ENCODE data around the gene OMD. TPM values are rescaled to one million over a fixed set of nuclear protein-coding genes. Genes with fewer than 3 reads are reported as not detected.

Gene OMD
- total and polyA plus RNA-seq, 2 of the 8 experiments (the other 6 are each of a cell fraction or from before 2014, with no cell fraction given): not detected

- CTCF ChIA-PET (ENCODE audit: partially characterized antibody): no interaction called here
- Histone ChIP-seq H3K4me3 (ENCODE audit: extremely low read depth in 1 of 4, insufficient read depth in 2 of 4, low read depth in 3 of 4, low read length in 4 of 4) (no peak overlapping the region), H2AFZ (ENCODE audit: low read length) (no peak overlapping the region), H3K4me1 (replicated peaks in 1 of 4; ENCODE audit: control insufficient read depth in 3 of 4, insufficient read depth in 4 of 4, low read length in 3 of 4) (no peaks in the 10 kb centered on the region), H3K36me3 (ENCODE audit: control insufficient read depth in 2 of 4, insufficient read depth in 4 of 4, low read length in 3 of 4) (no peaks in the 10 kb centered on the region), H3K56ac (replicated peaks; ENCODE audit: insufficient read length, low read depth, low read length) (no peak overlapping the region), H3K79me1 (ENCODE audit: low read depth, low read length) (no peaks in the 10 kb centered on the region), H3K27ac (ENCODE audit: low read depth, low read length) (no peak overlapping the region), H3K23me2 (ENCODE audit: low read depth, low read length) (no peaks in the 10 kb centered on the region), H3K27me3 (replicated peaks in 1 of 4; ENCODE audit: control insufficient read depth in 3 of 4, extremely low read depth in 1 of 4, insufficient read depth in 3 of 4, low read length in 3 of 4) (no peaks in the 10 kb centered on the region), H3K9ac (replicated peaks in 1 of 4; ENCODE audit: extremely low read depth in 1 of 4, low read depth in 3 of 4, low read length in 3 of 4) (no peak overlapping the region), H3K14ac (ENCODE audit: insufficient read length) (no peak overlapping the region), H2BK15ac (ENCODE audit: low read length) (no peak overlapping the region), H3K23ac (ENCODE audit: insufficient read length) (no peak overlapping the region), H3K4ac (replicated peaks; ENCODE audit: insufficient read length, low read depth, low read length) (no peak overlapping the region), H4K91ac (replicated peaks; ENCODE audit: insufficient read length, low read length) (no peak overlapping the region), H2BK20ac (ENCODE audit: low read length) (no peak overlapping the region), H4K20me1 (replicated peaks in 1 of 2; ENCODE audit: control insufficient read depth in 1 of 2, insufficient read depth in 2 of 2, low read length in 2 of 2) (no peaks in the 10 kb centered on the region), H2BK12ac (ENCODE audit: low read depth, low read length) (no peak overlapping the region), H3K9me3 (ENCODE audit: insufficient read depth in 2 of 2, low read depth in 1 of 2, low read length in 1 of 2) (no peaks in the 10 kb centered on the region), H2BK120ac (replicated peaks; ENCODE audit: low read depth, low read length) (no peak overlapping the region), H4K8ac (ENCODE audit: extremely low read depth, insufficient read depth, low read length) (no peak overlapping the region), H3K4me2 (ENCODE audit: insufficient read depth in 1 of 2, low read depth in 2 of 2, low read length in 2 of 2) (no peak overlapping the region), H2BK5ac (ENCODE audit: low read depth, low read length) (no peak overlapping the region), H4K5ac (ENCODE audit: insufficient read length, low read depth, low read length) (no peak overlapping the region), H3K79me2 (ENCODE audit: control insufficient read depth in 1 of 2, insufficient read depth in 2 of 2, low read length in 2 of 2) (no peaks in the 10 kb centered on the region), H3K18ac (ENCODE audit: extremely low read depth, low read length) (no peak overlapping the region), H2AK5ac (ENCODE audit: low read depth, low read length) (no peak overlapping the region)
- WGBS, 2 experiments (ENCODE audit: extremely low coverage in 1 of 2, insufficient coverage in 1 of 2, insufficient read length in 1 of 2, insufficient replicate concordance in 2 of 2, low coverage in 1 of 2, low lambda C conversion rate in 2 of 2, missing lambda C conversion rate in 1 of 2): 96% methylated on average over 4 of the region's 4 CpGs; no CpG with 5 or more reads in 1 of the 2 experiments
- no peak for DNase-seq (ENCODE audit: low read depth in 1 of 2, low spot score in 2 of 2)
- FAIRE-seq: no peak
- POLR2A ChIA-PET (ENCODE audit: partially characterized antibody): no interaction called here
- TF ChIP-seq BCL11A (IDR thresholded peaks at IDR 0.05; ENCODE audit: low read depth in 2 of 2, low read length in 2 of 2): no peak
Measured at GRCh38 chr9:92385953-92386352, 38.3 kb downstream of the OMD start.

All from H1 (cell line).